ENCODE data around the gene FYB2. TPM values are rescaled to one million over a fixed set of nuclear protein-coding genes. Genes with fewer than 3 reads are reported as not detected.

FYB2 gene
- total and polyA plus RNA-seq, 3 donors from 2014 or later = 1.9 to 4.2 (median 2.0) TPM

DNA sequence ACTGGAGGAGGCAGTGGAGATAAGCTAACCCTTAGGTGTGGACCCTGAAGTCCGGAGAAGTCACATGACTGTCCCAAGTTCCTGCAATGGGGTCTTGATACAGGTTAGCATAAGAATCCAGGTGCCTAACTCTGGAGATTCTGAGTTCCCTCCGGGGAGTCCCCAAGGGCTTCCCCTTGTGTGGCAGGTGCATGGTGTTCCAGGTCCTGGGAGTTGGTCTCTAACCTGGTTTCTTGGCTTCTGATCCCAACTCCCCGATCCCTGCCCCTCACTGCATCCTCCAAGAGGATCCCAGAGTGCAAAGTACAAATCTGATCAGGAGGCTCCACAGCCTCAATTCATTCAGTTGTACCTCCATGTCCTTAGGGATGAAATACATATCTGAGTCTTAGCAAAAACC, 26.1 kb upstream of the FYB2 start:
- no peak for DNase-seq

DNA sequence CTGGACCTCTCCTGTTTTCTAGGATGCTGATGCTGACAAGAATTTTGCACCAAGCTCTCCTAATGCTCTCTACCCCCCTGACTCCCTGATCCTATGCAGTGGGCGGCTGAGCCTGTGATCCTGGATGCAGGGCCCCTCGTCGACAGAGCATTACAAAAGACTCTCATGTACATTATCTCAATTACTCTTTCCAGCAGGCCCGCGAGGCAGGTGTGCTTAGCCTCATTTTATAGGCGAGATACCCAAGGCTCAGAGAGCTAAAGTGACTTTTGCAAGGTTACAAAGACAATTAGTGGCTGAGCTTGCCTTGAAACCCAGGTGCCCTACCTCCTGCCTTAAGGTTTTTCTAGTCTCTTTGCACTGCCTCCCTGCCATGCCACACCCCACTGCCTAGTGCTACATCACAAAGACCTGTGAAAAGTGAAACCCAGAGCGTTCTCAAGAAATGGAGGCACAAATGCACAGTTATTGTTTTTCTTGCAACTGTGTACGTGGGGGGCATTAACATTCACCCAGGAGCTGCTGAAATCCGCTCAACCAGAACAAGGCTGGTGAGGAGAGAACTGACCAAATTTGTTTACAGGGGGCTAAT, 25.4 kb upstream of the FYB2 start:
- intact Hi-C loops (cut with DNase I; ENCODE audit: low total_unique reads) = no loop called here
- no peaks in the 10 kb centered on the region for H3K27me3 ChIP-seq
- no peaks in the 10 kb centered on the region for H3K9me3 ChIP-seq
- H3K4me3 ChIP-seq = no peak overlapping the region
- no peaks in the 10 kb centered on the region for H3K4me1 ChIP-seq
- H3K27ac ChIP-seq = no peak overlapping the region
- DNase-seq = no peak
- TF ChIP-seq, protein P1, sequence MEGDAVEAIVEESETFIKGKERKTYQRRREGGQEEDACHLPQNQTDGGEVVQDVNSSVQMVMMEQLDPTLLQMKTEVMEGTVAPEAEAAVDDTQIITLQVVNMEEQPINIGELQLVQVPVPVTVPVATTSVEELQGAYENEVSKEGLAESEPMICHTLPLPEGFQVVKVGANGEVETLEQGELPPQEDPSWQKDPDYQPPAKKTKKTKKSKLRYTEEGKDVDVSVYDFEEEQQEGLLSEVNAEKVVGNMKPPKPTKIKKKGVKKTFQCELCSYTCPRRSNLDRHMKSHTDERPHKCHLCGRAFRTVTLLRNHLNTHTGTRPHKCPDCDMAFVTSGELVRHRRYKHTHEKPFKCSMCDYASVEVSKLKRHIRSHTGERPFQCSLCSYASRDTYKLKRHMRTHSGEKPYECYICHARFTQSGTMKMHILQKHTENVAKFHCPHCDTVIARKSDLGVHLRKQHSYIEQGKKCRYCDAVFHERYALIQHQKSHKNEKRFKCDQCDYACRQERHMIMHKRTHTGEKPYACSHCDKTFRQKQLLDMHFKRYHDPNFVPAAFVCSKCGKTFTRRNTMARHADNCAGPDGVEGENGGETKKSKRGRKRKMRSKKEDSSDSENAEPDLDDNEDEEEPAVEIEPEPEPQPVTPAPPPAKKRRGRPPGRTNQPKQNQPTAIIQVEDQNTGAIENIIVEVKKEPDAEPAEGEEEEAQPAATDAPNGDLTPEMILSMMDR (IDR thresholded peaks at IDR 0.05) = no peak
- no peak for TF ChIP-seq POLR2A (IDR thresholded peaks at IDR 0.05)
- 78 to 79% methylated on average over 9 of the region's 9 CpGs for WGBS, 2 donors
- H3K36me3 ChIP-seq (ENCODE audit: low read depth, missing control alignments) = no peaks in the 10 kb centered on the region

More for the DNA sequence above, 26.1 kb upstream of the FYB2 start:
- intact Hi-C loops (cut with DNase I; ENCODE audit: low total_unique reads) = no loop called here
- TF ChIP-seq POLR2A (IDR thresholded peaks at IDR 0.05) = no peak
- TF ChIP-seq, protein P1 (IDR thresholded peaks at IDR 0.05) = no peak
- H3K4me3 ChIP-seq = no peak overlapping the region
- no peak overlapping the region for H3K27ac ChIP-seq
- no peaks in the 10 kb centered on the region for H3K36me3 ChIP-seq (ENCODE audit: low read depth, missing control alignments)
- H3K27me3 ChIP-seq = no peaks in the 10 kb centered on the region
- 90 to 91% methylated on average over 3 of the region's 3 CpGs for WGBS, 2 donors
- no peaks in the 10 kb centered on the region for H3K4me1 ChIP-seq
- no peaks in the 10 kb centered on the region for H3K9me3 ChIP-seq

DNA sequence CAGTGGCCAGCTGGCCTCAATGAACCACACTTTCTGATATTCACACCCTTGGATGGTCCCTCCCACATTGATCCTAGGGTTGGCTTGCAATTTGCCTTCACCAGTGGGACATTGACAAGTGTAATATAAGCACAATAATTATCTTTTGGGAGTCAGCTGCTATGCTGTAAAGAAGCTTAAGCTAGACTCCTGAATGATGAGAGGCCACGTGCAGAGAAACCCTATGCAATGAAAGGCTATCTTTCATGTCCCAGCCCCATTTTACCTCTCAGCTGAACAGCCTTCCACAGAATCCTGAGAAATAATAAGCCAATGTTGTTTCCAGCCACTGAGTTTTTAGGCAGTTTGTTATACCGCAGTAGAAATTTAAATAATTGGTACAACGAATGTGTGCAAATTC, 24.3 kb upstream of the FYB2 start:
- 83 to 90% methylated on average over 3 of the region's 3 CpGs for WGBS, 2 donors
- H3K36me3 ChIP-seq (ENCODE audit: low read depth, missing control alignments) = no peaks in the 10 kb centered on the region
- intact Hi-C loops (cut with DNase I; ENCODE audit: low total_unique reads) = no loop called here
- no peaks in the 10 kb centered on the region for H3K4me1 ChIP-seq
- H3K4me3 ChIP-seq = no peak overlapping the region
- H3K27me3 ChIP-seq = no peaks in the 10 kb centered on the region
- TF ChIP-seq, protein P1 (IDR thresholded peaks at IDR 0.05) = no peak
- TF ChIP-seq POLR2A (IDR thresholded peaks at IDR 0.05) = no peak
- DNase-seq = no peak
- H3K9me3 ChIP-seq = no peaks in the 10 kb centered on the region
- H3K27ac ChIP-seq = no peak overlapping the region

DNA sequence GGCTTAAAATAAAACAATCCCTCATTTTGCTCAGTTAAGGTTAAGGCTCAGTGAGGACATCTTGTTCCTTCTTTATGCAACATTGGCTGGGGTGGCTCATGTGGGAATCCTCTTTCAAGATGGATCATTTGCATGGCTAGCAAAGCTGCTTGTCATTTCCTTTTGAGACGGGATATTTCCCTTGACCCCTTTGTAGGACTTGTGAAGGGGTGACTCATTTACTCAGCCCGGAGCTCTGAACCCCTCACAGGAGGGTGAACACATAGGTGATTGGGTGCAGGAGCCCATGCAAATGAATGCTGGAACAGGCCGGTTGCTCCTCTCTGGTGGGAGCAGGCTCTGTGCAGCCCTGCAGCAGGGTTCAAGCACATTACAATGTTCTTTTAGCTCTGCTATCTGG, 19.6 kb upstream of the FYB2 start:
- Histone ChIP-seq H3K27ac (no peak overlapping the region), H3K36me3 (ENCODE audit: low read depth, missing control alignments) (no peaks in the 10 kb centered on the region), H3K4me1 (no peaks in the 10 kb centered on the region), H3K27me3 (no peaks in the 10 kb centered on the region), H3K9me3 (no peaks in the 10 kb centered on the region), H3K4me3 (no peak overlapping the region)
- 56 to 84% methylated on average over 2 to 3 of the region's 3 CpGs for WGBS, 2 donors
- TF ChIP-seq POLR2A (IDR thresholded peaks at IDR 0.05) = no peak
- TF ChIP-seq, protein P1 (IDR thresholded peaks at IDR 0.05) = no peak
- intact Hi-C loops (cut with DNase I; ENCODE audit: low total_unique reads) = loop anchor here (10.0 kb wide), 1 partner anchor 1316 kb away; no protein-coding TSS in a partner anchor
- no peak for DNase-seq
